ENCODE measurements around the gene MISP.

MISP gene

GRCh38 chr19:806815-807421 is 56.0 kb downstream of the MISP start:
- in situ Hi-C loops (cut with HindIII; ENCODE audit: low sequenced_read_pairs): no loop called here

DNA sequence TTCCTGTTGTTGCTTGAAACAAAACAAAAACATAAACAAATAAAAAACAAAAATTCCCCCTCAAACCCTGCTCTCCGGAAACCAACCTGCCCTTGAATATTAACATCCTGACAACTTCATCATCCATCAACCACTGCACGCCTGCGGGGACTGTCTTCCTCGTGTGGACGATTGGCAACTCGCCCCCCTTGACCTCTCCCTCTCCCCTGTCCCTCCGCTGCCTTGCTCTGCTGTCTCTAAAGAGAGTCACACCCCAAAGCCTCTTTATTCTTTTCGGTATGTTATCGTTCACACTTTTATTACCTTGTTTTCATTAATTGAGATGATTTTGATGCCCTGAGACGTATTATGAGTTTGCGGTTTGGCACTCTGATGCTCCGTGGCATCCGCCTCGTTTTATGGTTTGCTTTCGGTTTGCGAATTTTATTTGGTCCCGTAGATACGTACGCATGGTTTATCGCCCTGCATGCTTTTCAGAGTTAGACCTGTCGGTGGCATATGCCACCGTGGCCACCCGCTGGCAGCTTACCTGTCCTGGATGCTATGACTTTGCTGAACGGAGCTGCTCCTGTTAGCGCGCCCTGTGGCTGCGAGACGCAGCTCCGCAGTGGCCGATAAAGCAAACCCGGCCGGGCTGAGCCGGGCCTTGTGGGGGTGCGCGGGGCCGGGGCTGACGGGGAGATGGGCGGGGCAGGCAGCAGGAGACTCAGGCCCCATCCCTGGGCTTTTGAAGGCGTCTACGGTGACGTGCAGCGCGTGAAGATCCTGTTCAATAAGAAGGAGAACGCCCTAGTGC is 56.9 kb downstream of the MISP start:
- in situ Hi-C loops (cut with HindIII; ENCODE audit: low sequenced_read_pairs): no loop called here

DNA sequence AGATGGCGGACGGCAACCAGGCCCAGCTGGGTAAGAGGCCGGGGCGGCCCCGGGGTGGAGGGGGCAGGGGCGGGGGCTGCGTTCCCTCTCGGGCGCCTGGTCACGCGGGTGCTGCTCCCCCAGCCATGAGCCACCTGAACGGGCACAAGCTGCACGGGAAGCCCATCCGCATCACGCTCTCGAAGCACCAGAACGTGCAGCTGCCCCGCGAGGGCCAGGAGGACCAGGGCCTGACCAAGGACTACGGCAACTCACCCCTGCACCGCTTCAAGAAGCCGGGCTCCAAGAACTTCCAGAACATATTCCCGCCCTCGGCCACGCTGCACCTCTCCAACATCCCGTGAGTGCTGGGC is 57.5 kb downstream of the MISP start:
- in situ Hi-C loops (cut with HindIII; ENCODE audit: low sequenced_read_pairs): no loop called here

GRCh38 chr19:810077-810855 is 59.4 kb downstream of the MISP start:
- in situ Hi-C loops (cut with HindIII; ENCODE audit: low sequenced_read_pairs): no loop called here

GRCh38 chr19:810883-811489 is 60.1 kb downstream of the MISP start:
- in situ Hi-C loops (cut with HindIII; ENCODE audit: low sequenced_read_pairs): no loop called here

GRCh38 chr19:811506-812048 is 60.7 kb downstream of the MISP start:
- in situ Hi-C loops (cut with HindIII; ENCODE audit: low sequenced_read_pairs): no loop called here

DNA sequence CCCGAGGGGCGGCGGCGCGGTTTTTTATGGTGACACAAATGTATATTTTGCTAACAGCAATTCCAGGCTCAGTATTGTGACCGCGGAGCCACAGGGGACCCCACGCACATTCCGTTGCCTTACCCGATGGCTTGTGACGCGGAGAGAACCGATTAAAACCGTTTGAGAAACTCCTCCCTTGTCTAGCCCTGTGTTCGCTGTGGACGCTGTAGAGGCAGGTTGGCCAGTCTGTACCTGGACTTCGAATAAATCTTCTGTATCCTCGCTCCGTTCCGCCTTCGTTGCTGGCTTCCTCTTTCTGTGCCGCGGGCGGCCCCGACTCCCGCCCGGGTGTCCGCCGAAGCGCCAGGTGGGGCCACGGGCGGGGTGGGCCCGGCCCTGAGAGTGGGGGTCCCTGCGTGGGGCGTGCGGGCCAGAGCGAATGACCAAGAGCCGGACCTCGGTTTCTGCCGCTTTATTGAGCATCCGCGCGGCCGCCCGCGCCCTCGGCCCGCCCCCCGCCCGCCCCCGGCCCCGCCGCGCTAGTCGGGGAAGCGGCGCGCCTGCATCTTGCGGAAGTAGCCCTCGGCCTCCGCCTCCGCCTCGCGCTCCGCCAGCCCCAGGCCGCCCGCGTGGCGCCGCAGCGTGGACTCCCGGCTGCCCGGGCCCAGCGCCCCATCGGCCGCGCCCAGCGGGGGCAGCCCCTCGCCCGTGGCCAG is 61.3 kb downstream of the MISP start:
- in situ Hi-C loops (cut with HindIII; ENCODE audit: low sequenced_read_pairs): no loop called here

GRCh38 chr19:812747-813218 is 61.9 kb downstream of the MISP start:
- in situ Hi-C loops (cut with HindIII; ENCODE audit: low sequenced_read_pairs): no loop called here

- in situ Hi-C loops (cut with HindIII; ENCODE audit: low sequenced_read_pairs): no loop called here
Measured at GRCh38 chr19:813219-814151, 62.6 kb downstream of the MISP start.
